ENCODE results near the gene CACNA2D3.
"Not testable (repeated sequence)": the region's sequence is repeated elsewhere in the genome, so short reads cannot be mapped to it uniquely, and the experiment has no call there.

CACNA2D3 gene

DNA sequence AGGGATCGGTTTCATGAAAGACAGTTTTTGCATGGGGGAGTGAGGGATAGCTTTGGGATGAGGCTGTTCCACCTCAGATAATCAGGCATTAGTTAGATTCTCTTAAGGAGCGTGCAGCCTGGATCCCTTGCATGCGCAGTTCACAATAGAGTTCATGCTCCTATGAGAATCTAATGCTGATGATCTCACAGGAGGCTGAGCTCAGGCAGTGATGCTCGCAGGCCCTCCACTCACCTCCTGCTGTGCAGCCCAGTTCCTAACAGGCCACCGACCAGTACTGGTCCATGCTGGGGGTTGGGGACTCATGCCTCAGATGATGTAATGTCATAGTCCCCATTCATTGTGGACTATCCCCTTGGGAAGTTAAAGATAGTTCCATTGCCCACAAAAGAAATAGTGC, 255.8 kb downstream of the CACNA2D3 start:
- no peak for DNase-seq

GRCh38 chr3:54384279-54384678, 261.9 kb downstream of the CACNA2D3 start:
- no peak for DNase-seq

DNA sequence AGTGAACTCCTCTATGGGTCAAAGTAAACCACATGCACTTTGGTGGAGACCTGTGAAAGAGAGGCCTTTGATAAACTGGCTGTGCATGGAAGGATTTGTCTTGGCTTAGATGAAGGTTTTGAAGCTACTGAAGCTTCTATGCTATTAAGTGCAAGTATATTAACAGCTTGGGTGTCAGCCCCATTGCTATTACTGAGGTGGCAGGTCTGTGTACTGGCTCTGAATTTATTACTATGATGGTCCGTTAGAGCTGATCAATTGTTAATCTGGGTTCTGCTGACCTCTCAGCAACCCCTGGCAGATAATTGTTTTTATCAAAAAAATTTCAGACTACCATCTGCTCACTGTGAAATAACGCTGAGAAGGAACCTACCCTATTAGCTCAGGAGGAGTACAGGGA, 268.2 kb downstream of the CACNA2D3 start:
- DNase-seq: no peak

GRCh38 chr3:54393150-54393549, 270.8 kb downstream of the CACNA2D3 start:
- DNase-seq: no peak

- no peak for DNase-seq
These were observed 286.0 kb downstream of the CACNA2D3 start for GRCh38 chr3:54408328-54408727.

DNA sequence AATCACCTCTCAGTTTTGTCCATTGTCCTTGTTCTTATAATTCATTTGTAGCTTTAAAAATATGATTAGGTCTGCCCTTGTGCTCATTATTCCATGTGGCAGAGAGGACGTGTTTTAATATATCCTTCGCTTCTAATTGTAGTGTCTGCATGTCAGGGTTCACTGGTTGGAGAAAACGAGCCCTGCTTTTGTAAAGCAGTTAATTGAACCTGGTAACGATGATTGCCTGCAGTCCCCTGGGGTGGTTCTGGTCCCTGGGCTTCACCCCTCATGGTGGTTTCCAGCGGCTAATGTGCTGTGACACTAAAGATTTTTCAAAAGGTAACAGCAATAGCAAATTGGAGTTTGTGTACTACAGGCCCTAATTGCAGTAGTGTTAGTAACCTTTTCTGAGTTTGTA, 299.6 kb downstream of the CACNA2D3 start:
- no peak for DNase-seq

DNA sequence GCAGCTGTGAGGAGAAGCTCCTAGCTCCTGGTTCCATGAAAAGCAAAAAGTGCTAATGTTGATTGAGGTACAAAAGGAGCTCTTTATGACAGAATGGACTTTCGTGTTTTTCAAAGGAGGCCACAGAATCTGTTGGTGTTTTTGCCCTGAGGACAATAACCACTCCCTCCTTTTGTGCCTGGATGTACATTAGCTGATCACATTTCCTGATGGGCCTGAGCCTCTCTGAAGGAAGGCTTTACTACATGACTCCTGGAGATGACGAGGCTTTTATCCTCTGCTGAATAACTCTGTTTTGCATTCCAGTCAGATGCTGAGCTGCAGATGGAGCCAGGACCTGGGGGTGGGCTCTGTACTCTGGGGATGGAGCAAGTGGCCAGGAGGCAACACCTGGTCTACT, 301.9 kb downstream of the CACNA2D3 start:
- DNase-seq: no peak

DNA sequence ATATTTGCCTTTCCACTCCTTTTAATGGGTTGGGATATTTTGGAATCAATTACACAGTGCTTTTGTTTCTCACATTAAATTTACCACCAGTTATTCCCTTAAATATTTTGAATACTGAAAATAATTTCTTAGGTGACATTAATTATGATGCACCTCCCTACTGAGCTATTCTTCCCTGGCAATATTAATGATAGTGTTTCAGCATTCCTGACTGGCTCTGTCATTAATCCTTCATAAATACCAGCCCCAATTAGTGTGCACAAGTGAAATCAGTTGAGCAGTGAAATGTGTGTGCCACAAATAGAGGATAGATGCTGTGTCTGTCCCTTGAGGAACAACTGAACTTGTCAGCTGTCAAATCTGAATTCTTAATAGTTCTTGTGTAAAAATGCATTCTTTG, 304.0 kb downstream of the CACNA2D3 start:
- DNase-seq: peak; percentile 34

DNA sequence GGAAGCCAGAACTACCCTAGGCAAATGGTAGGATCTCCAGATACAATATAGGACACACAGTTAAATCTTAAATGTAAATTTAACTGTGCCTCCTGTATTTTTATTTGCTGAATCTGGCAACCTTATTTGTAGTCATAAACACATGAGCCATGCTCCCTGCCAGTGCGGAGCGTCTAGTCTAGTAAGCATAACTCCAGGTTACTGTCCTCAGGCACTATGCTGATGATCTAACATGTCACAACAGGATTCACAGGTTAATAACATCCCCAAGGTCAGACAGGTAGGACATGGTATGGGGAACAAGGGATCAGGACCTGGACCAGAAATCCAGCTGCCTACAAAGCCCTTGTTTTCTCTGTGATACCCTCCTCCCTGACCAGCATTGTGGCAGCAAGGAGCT, 305.1 kb downstream of the CACNA2D3 start:
- no peak for DNase-seq

GRCh38 chr3:54427941-54428871, 305.9 kb downstream of the CACNA2D3 start:
- DNase-seq: peak; percentile 77

GRCh38 chr3:54432975-54433374, 310.6 kb downstream of the CACNA2D3 start:
- no peak for DNase-seq

GRCh38 chr3:54433846-54434245, 311.5 kb downstream of the CACNA2D3 start:
- no peak for DNase-seq

DNA sequence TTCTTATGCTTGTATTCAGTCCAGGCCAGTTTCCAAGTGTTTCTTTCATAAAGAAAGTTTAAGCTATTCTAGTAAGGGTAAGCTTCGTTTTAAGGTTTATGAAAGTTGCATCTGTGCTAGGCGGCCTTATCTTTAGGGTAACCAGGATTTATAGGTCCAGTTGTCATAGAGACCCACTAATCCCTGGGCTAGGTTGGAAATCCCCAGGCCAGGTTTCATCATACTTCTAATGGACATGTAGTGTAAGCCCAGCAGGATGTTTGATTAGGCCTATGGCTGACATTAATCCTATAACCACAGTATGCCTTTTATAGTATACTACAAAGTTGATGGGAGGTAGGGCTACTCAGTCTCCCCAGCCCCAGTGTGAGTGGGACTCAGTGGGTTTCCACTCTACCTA, 312.4 kb downstream of the CACNA2D3 start:
- no peak for DNase-seq

DNA sequence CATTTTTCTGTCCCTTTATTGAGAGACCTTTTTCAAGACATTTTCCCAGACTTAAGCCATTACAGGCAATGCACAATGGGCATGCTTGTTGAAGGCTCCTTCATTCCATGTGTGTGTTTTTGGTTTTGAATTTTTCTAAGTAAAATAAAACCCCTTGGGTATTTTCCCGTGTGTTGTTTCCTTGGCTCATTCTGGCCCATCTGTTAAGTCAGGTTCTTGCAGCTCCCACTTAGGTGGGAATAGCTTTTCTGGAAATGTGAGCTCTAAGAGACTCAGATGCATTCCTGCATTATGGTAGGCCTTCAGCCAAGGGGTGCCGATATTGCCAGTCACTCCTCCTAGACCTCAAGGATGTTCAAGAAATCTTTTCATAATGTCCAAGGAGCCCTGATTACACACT, 314.9 kb downstream of the CACNA2D3 start:
- no peak for DNase-seq

DNA sequence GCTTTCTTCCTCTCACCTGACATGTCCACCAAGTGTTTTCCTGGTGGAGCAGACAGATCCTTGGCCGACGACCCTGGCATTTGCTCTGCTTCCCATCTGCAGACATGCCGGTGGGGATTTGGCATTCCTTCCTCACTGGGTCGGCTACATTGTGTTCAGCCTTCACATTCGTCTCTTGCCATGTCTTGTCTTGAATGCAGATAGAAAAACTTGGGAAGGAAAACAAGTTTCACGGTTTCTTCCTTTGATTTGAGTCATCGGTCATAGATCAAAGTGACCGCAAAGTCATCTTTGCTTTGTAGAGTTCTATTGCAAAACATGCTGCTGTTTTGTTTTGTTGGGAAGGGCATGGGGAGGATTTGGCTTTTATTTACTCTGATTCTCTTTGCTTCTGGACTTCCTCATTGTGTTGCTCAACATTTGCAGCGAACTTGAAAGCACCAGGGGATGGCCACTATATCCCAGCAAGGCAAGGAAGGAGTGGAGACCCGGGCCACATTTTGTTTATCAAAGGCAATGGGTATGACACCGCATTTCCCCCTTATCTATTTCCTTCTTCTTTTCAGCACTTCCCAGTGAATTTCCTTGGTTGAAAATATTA, 321.3 kb downstream of the CACNA2D3 start:
- no peak for DNase-seq

- no peak for DNase-seq
These were observed 323.3 kb downstream of the CACNA2D3 start for GRCh38 chr3:54445630-54446029.

DNA sequence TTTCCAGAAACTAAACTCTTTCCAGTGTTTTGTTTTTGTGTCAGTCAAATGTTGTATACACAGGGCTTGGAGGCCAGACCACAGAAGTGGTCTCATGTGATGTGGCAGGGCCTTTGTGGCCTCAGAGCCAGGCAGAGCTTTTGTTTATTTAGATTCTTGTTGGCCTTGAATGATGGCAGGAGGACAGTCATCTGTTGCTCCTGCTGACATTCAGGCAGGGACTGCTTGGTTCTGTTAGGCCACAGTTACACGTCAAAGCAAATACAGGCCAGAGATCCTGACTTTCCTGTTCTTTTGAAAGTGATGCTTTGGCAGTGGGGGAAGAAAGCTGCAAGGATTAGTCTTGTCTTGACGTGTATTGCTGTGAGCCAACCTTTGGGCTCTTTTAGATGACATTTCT, 325.1 kb downstream of the CACNA2D3 start:
- DNase-seq: no peak

GRCh38 chr3:54454806-54455205, 332.5 kb downstream of the CACNA2D3 start:
- DNase-seq: no peak

GRCh38 chr3:54458357-54458756, 336.0 kb downstream of the CACNA2D3 start:
- no peak for DNase-seq

- not testable (repeated sequence) for DNase-seq
These were observed 342.2 kb downstream of the CACNA2D3 start for GRCh38 chr3:54464554-54464953.

- no peak for DNase-seq
These were observed 354.5 kb downstream of the CACNA2D3 start for GRCh38 chr3:54476891-54477290.

- no peak for DNase-seq
These were observed 359.4 kb downstream of the CACNA2D3 start for GRCh38 chr3:54481606-54482365.

DNA sequence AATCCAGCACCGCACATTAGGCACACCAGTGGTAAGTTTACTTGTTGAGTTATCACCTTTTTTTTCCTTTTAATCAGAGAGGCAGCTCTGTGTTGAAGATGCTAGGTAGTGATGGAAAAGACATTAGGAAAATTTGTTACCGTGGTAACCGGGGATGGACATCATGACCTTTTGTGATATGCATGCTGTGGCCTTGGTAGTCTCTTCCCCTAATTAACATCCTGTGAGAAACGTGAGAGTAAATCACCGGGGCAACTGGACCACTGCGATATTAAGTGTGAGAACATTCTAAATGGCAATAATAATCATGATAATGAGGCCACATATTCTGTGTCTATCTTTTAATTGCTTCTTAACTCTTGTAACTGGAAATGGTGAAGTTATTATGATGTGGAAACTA, 362.0 kb downstream of the CACNA2D3 start:
- DNase-seq: no peak

DNA sequence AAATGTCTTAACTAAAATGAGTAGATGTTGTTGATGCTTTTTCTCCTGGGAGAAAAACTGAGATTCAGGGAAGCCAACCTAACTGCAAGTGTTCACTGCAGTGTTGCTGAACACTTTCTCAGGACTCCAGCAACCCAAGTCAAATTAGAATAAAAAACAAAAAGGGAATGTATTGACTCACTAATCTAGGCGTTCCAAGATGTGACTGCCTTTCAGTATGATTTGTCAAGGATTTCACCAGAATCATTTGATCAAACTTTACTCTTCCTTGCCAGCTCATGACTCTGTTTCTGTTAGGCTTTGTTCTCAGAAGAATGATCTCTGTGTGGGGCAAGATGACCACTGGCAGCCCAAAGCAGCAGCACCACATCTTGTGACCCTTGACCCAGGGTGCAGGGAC, 364.0 kb downstream of the CACNA2D3 start:
- no peak for DNase-seq
